KMS-11 (cell line): ENCODE measurements around the gene CDCP1.

Experiments used
- H2AFZ ChIP-seq: fragments of 200-600 bp; sonication (generic); 2 replicates; pipeline ENCODE4 v1.6.1; 2016; ENCODE audit warnings: antibody characterized with exemption, mixed run types, low read depth
- H3K27ac ChIP-seq: fragments of 200-600 bp; sonication (generic); 2 replicates; pipeline ENCODE4 v1.6.1; 2016; ENCODE audit warnings: mild to moderate bottlenecking, mixed run types
- H3K27me3 ChIP-seq: fragments of 200-600 bp; sonication (generic); 2 replicates; pipeline ENCODE4 v1.6.1; 2017; ENCODE audit warnings: mild to moderate bottlenecking, low read depth, mixed run types, moderate library complexity; ENCODE audit not compliant: insufficient read depth
- H3K36me3 ChIP-seq: fragments of 200-600 bp; sonication (generic); 2 replicates; pipeline ENCODE4 v1.6.1; 2017; ENCODE audit warnings: mild to moderate bottlenecking, mixed run types; ENCODE audit not compliant: insufficient read depth
- H3K4me1 ChIP-seq: fragments of 200-600 bp; sonication (generic); 2 replicates; pipeline ENCODE4 v1.6.1; 2016; ENCODE audit warnings: mild to moderate bottlenecking, low read depth, mixed run types; ENCODE audit not compliant: poor library complexity, severe bottlenecking
- H3K4me2 ChIP-seq: fragments of 200-600 bp; sonication (generic); 2 replicates; pipeline ENCODE4 v1.7.0; 2016; ENCODE audit warnings: mild to moderate bottlenecking, mixed run types
- H3K4me3 ChIP-seq: fragments of 200-600 bp; sonication (generic); IDR thresholded peaks from 2 replicates; pipeline ENCODE4 v1.6.1; 2017; ENCODE audit warnings: low read depth, low read length, mixed read lengths; ENCODE audit not compliant: insufficient read depth
- H3K79me2 ChIP-seq: fragments of 200-600 bp; sonication (generic); 2 replicates; pipeline ENCODE4 v1.6.1; 2016; ENCODE audit warnings: low read depth, mixed run types; ENCODE audit not compliant: insufficient read depth
- H3K9ac ChIP-seq: fragments of 200-600 bp; sonication (generic); 2 replicates; pipeline ENCODE4 v1.6.1; 2016; ENCODE audit warnings: mild to moderate bottlenecking, mixed run types
- H4K20me1 ChIP-seq: fragments of 200-600 bp; sonication (generic); 2 replicates; pipeline ENCODE4 v1.6.1; 2016; ENCODE audit warnings: mild to moderate bottlenecking, mixed run types; ENCODE audit not compliant: insufficient read depth
- CTCF ChIP-seq: fragments of 200-600 bp; sonication (generic); conservative IDR thresholded peaks from 2 replicates; pipeline ENCODE4 v1.6.1; 2017; ENCODE audit warnings: low read depth, mild to moderate bottlenecking, antibody characterized with exemption, low read length, moderate library complexity, mixed read lengths

Gene CDCP1

GRCh38 chr3:45083023-45083422 lies 63.2 kb downstream of the CDCP1 start:
- Histone ChIP-seq H3K27me3 (no peaks in the 10 kb centered on the region), H3K9ac (no peak overlapping the region), H4K20me1 (no peaks in the 10 kb centered on the region), H3K4me3 (no peak overlapping the region), H3K27ac (no peak overlapping the region), H3K36me3 (no peaks in the 10 kb centered on the region), H3K79me2 (no peaks in the 10 kb centered on the region), H2AFZ (no peak overlapping the region), H3K4me1 (no peaks in the 10 kb centered on the region), H3K4me2 (no peak overlapping the region)
- TF ChIP-seq CTCF, result no peak

- H3K4me1 ChIP-seq, result no peaks in the 10 kb centered on the region
- H3K27me3 ChIP-seq, result no peaks in the 10 kb centered on the region
- no peaks in the 10 kb centered on the region for H3K79me2 ChIP-seq
- H3K4me3 ChIP-seq, result no peak overlapping the region
- no peaks in the 10 kb centered on the region for H3K36me3 ChIP-seq
- no peak overlapping the region for H3K9ac ChIP-seq
- H3K4me2 ChIP-seq, result no peak overlapping the region
- H4K20me1 ChIP-seq, result no peaks in the 10 kb centered on the region
- no peak for TF ChIP-seq CTCF
- H3K27ac ChIP-seq, result no peak overlapping the region
- no peak overlapping the region for H2AFZ ChIP-seq
Measured at GRCh38 chr3:45082142-45082538, 64.0 kb downstream of the CDCP1 start.

- H2AFZ ChIP-seq, result no peak overlapping the region
- no peaks in the 10 kb centered on the region for H4K20me1 ChIP-seq
- H3K9ac ChIP-seq, result no peak overlapping the region
- no peak overlapping the region for H3K4me3 ChIP-seq
- TF ChIP-seq CTCF, result no peak
- no peaks in the 10 kb centered on the region for H3K79me2 ChIP-seq
- no peaks in the 10 kb centered on the region for H3K36me3 ChIP-seq
- no peaks in the 10 kb centered on the region for H3K4me1 ChIP-seq
- H3K4me2 ChIP-seq, result no peak overlapping the region
- no peak overlapping the region for H3K27ac ChIP-seq
- H3K27me3 ChIP-seq, result no peaks in the 10 kb centered on the region
Measured at GRCh38 chr3:45081506-45082141, 64.6 kb downstream of the CDCP1 start.

- Histone ChIP-seq H3K79me2 (no peaks in the 10 kb centered on the region), H3K36me3 (no peaks in the 10 kb centered on the region), H3K27me3 (no peaks in the 10 kb centered on the region), H4K20me1 (no peaks in the 10 kb centered on the region), H3K4me1 (no peaks in the 10 kb centered on the region), H2AFZ (no peak overlapping the region), H3K4me3 (no peak overlapping the region), H3K4me2 (no peak overlapping the region), H3K9ac (no peak overlapping the region), H3K27ac (no peak overlapping the region)
- no peak for TF ChIP-seq CTCF
Measured at GRCh38 chr3:45080824-45081223, 65.4 kb downstream of the CDCP1 start.
